ENCODE results near the gene LIPC. TPM values are rescaled to one million over a fixed set of nuclear protein-coding genes. Genes with fewer than 3 reads are reported as not detected.

The LIPC gene
- total and polyA plus RNA-seq, 2 donors: 2.0 to 2.4 TPM

GRCh38 chr15:58410353-58410752, 21.4 kb upstream of the LIPC start:
- Histone ChIP-seq H3K4me3 (ENCODE audit: low read length in 2 of 2) (peak overlapping the region; percentile 44 to 54), H3K9me3 (ENCODE audit: control insufficient read depth in 2 of 2, insufficient read depth in 1 of 2, low read length in 1 of 2) (no peaks in the 10 kb centered on the region), H3K27me3 (ENCODE audit: control insufficient read depth in 2 of 2, insufficient read depth in 1 of 2, low read length in 1 of 2) (no peaks in the 10 kb centered on the region), H3K27ac (ENCODE audit: low read depth in 1 of 2, low read length in 1 of 2) (peak overlapping the region; percentile 70 to 80), H3K36me3 (ENCODE audit: control insufficient read depth in 2 of 2, insufficient read depth in 2 of 2, low read length in 1 of 2) (no peaks in the 10 kb centered on the region), H3K4me1 (ENCODE audit: control insufficient read depth in 2 of 2, insufficient read depth in 2 of 2, low read length in 2 of 2) (peaks cover 0 to 19% of the 10 kb centered on the region in 2 donors)
- 58% methylated on average over 4 of the region's 4 CpGs for WGBS
- peak; percentile 33 to 85 (median 54) for DNase-seq (ENCODE audit: low read depth in 6 of 9, low spot score in 9 of 9)

- H3K9me3 ChIP-seq (ENCODE audit: control insufficient read depth in 2 of 2, insufficient read depth in 1 of 2, low read length in 1 of 2): no peaks in the 10 kb centered on the region
- 98% methylated on average over 3 of the region's 3 CpGs for WGBS
- no peak for DNase-seq (ENCODE audit: low read depth in 6 of 9, low spot score in 9 of 9)
Observed at GRCh38 chr15:58413253-58413652, 18.5 kb upstream of the LIPC start.

GRCh38 chr15:58415636-58416035, 16.2 kb upstream of the LIPC start:
- DNase-seq (ENCODE audit: low read depth in 6 of 9, low spot score in 9 of 9): no peak
- no peaks in the 10 kb centered on the region for H3K9me3 ChIP-seq (ENCODE audit: control insufficient read depth in 2 of 2, insufficient read depth in 1 of 2, low read length in 1 of 2)
- WGBS: over 99% methylated on average over 3 of the region's 3 CpGs
- no peaks in the 10 kb centered on the region for H3K27me3 ChIP-seq (ENCODE audit: control insufficient read depth in 2 of 2, insufficient read depth in 1 of 2, low read length in 1 of 2)
- H3K4me3 ChIP-seq (ENCODE audit: low read length in 2 of 2): no peak overlapping the region
- no peak overlapping the region for H3K27ac ChIP-seq (ENCODE audit: low read depth in 1 of 2, low read length in 1 of 2)
- peaks cover 0 to 3% of the 10 kb centered on the region in 2 donors for H3K36me3 ChIP-seq (ENCODE audit: control insufficient read depth in 2 of 2, insufficient read depth in 2 of 2, low read length in 1 of 2)
- peaks cover 0 to 2% of the 10 kb centered on the region in 2 donors for H3K4me1 ChIP-seq (ENCODE audit: control insufficient read depth in 2 of 2, insufficient read depth in 2 of 2, low read length in 2 of 2)

More at GRCh38 chr15:58413253-58413652, 18.5 kb upstream of the LIPC start:
- H3K27me3 ChIP-seq (ENCODE audit: control insufficient read depth in 2 of 2, insufficient read depth in 1 of 2, low read length in 1 of 2): no peaks in the 10 kb centered on the region
- peaks cover 0 to 9% of the 10 kb centered on the region in 2 donors for H3K4me1 ChIP-seq (ENCODE audit: control insufficient read depth in 2 of 2, insufficient read depth in 2 of 2, low read length in 2 of 2)
- no peaks in the 10 kb centered on the region for H3K36me3 ChIP-seq (ENCODE audit: control insufficient read depth in 2 of 2, insufficient read depth in 2 of 2, low read length in 1 of 2)
- no peak overlapping the region for H3K4me3 ChIP-seq (ENCODE audit: low read length in 2 of 2)
- no peak overlapping the region for H3K27ac ChIP-seq (ENCODE audit: low read depth in 1 of 2, low read length in 1 of 2)

GRCh38 chr15:58416963-58417362, 14.8 kb upstream of the LIPC start:
- WGBS: 99% methylated on average over 5 of the region's 5 CpGs
- no peak for DNase-seq (ENCODE audit: low read depth in 6 of 9, low spot score in 9 of 9)
- Histone ChIP-seq H3K4me1 (ENCODE audit: control insufficient read depth in 2 of 2, insufficient read depth in 2 of 2, low read length in 2 of 2) (peaks cover 0 to 3% of the 10 kb centered on the region in 2 donors), H3K27ac (ENCODE audit: low read depth in 1 of 2, low read length in 1 of 2) (no peak overlapping the region), H3K9me3 (ENCODE audit: control insufficient read depth in 2 of 2, insufficient read depth in 1 of 2, low read length in 1 of 2) (no peaks in the 10 kb centered on the region), H3K36me3 (ENCODE audit: control insufficient read depth in 2 of 2, insufficient read depth in 2 of 2, low read length in 1 of 2) (peaks cover 0 to 3% of the 10 kb centered on the region in 2 donors), H3K27me3 (ENCODE audit: control insufficient read depth in 2 of 2, insufficient read depth in 1 of 2, low read length in 1 of 2) (no peaks in the 10 kb centered on the region), H3K4me3 (ENCODE audit: low read length in 2 of 2) (no peak overlapping the region)

- no peak for DNase-seq (ENCODE audit: low read depth in 6 of 9, low spot score in 9 of 9)
- peaks cover 0 to 3% of the 10 kb centered on the region in 2 donors for H3K4me1 ChIP-seq (ENCODE audit: control insufficient read depth in 2 of 2, insufficient read depth in 2 of 2, low read length in 2 of 2)
- 100% methylated on average over 1 of the region's 1 CpG for WGBS
- peaks cover 0 to 3% of the 10 kb centered on the region in 2 donors for H3K36me3 ChIP-seq (ENCODE audit: control insufficient read depth in 2 of 2, insufficient read depth in 2 of 2, low read length in 1 of 2)
- no peaks in the 10 kb centered on the region for H3K27me3 ChIP-seq (ENCODE audit: control insufficient read depth in 2 of 2, insufficient read depth in 1 of 2, low read length in 1 of 2)
- no peak overlapping the region for H3K27ac ChIP-seq (ENCODE audit: low read depth in 1 of 2, low read length in 1 of 2)
- no peak overlapping the region for H3K4me3 ChIP-seq (ENCODE audit: low read length in 2 of 2)
- no peaks in the 10 kb centered on the region for H3K9me3 ChIP-seq (ENCODE audit: control insufficient read depth in 2 of 2, insufficient read depth in 1 of 2, low read length in 1 of 2)
Observed at GRCh38 chr15:58418135-58418534, 13.7 kb upstream of the LIPC start.

GRCh38 chr15:58419803-58420524, 11.8 kb upstream of the LIPC start:
- WGBS: 96% methylated on average over 11 of the region's 11 CpGs
- H3K4me3 ChIP-seq (ENCODE audit: low read length in 2 of 2): no peak overlapping the region
- H3K4me1 ChIP-seq (ENCODE audit: control insufficient read depth in 2 of 2, insufficient read depth in 2 of 2, low read length in 2 of 2): peaks cover 0 to 3% of the 10 kb centered on the region in 2 donors
- H3K27me3 ChIP-seq (ENCODE audit: control insufficient read depth in 2 of 2, insufficient read depth in 1 of 2, low read length in 1 of 2): no peaks in the 10 kb centered on the region
- DNase-seq (ENCODE audit: low read depth in 6 of 9, low spot score in 9 of 9): no peak
- peaks cover 0 to 3% of the 10 kb centered on the region in 2 donors for H3K36me3 ChIP-seq (ENCODE audit: control insufficient read depth in 2 of 2, insufficient read depth in 2 of 2, low read length in 1 of 2)
- no peak overlapping the region for H3K27ac ChIP-seq (ENCODE audit: low read depth in 1 of 2, low read length in 1 of 2)
- no peaks in the 10 kb centered on the region for H3K9me3 ChIP-seq (ENCODE audit: control insufficient read depth in 2 of 2, insufficient read depth in 1 of 2, low read length in 1 of 2)

- Histone ChIP-seq H3K36me3 (ENCODE audit: control insufficient read depth in 2 of 2, insufficient read depth in 2 of 2, low read length in 1 of 2) (peaks cover 0 to 3% of the 10 kb centered on the region in 2 donors), H3K4me3 (ENCODE audit: low read length in 2 of 2) (no peak overlapping the region), H3K27ac (ENCODE audit: low read depth in 1 of 2, low read length in 1 of 2) (no peak overlapping the region), H3K4me1 (ENCODE audit: control insufficient read depth in 2 of 2, insufficient read depth in 2 of 2, low read length in 2 of 2) (peaks cover 0 to 3% of the 10 kb centered on the region in 2 donors), H3K27me3 (ENCODE audit: control insufficient read depth in 2 of 2, insufficient read depth in 1 of 2, low read length in 1 of 2) (no peaks in the 10 kb centered on the region), H3K9me3 (ENCODE audit: control insufficient read depth in 2 of 2, insufficient read depth in 1 of 2, low read length in 1 of 2) (no peaks in the 10 kb centered on the region)
- WGBS: 73% methylated on average over 5 of the region's 5 CpGs
- DNase-seq (ENCODE audit: low read depth in 6 of 9, low spot score in 9 of 9): no peak
Observed at GRCh38 chr15:58420579-58421043, 11.2 kb upstream of the LIPC start.

GRCh38 chr15:58423205-58423604, 8.6 kb upstream of the LIPC start:
- peaks cover 0 to 3% of the 10 kb centered on the region in 2 donors for H3K36me3 ChIP-seq (ENCODE audit: control insufficient read depth in 2 of 2, insufficient read depth in 2 of 2, low read length in 1 of 2)
- H3K9me3 ChIP-seq (ENCODE audit: control insufficient read depth in 2 of 2, insufficient read depth in 1 of 2, low read length in 1 of 2): no peaks in the 10 kb centered on the region
- DNase-seq (ENCODE audit: low read depth in 6 of 9, low spot score in 9 of 9): no peak
- 97% methylated on average over 6 of the region's 6 CpGs for WGBS
- H3K4me1 ChIP-seq (ENCODE audit: control insufficient read depth in 2 of 2, insufficient read depth in 2 of 2, low read length in 2 of 2): peaks cover 0 to 3% of the 10 kb centered on the region in 2 donors
- no peak overlapping the region for H3K4me3 ChIP-seq (ENCODE audit: low read length in 2 of 2)
- no peak overlapping the region for H3K27ac ChIP-seq (ENCODE audit: low read depth in 1 of 2, low read length in 1 of 2)
- no peaks in the 10 kb centered on the region for H3K27me3 ChIP-seq (ENCODE audit: control insufficient read depth in 2 of 2, insufficient read depth in 1 of 2, low read length in 1 of 2)

- Histone ChIP-seq H3K27me3 (ENCODE audit: control insufficient read depth in 2 of 2, insufficient read depth in 1 of 2, low read length in 1 of 2) (no peaks in the 10 kb centered on the region), H3K27ac (ENCODE audit: low read depth in 1 of 2, low read length in 1 of 2) (no peak overlapping the region), H3K36me3 (ENCODE audit: control insufficient read depth in 2 of 2, insufficient read depth in 2 of 2, low read length in 1 of 2) (peaks cover 0 to 1% of the 10 kb centered on the region in 2 donors), H3K9me3 (ENCODE audit: control insufficient read depth in 2 of 2, insufficient read depth in 1 of 2, low read length in 1 of 2) (no peaks in the 10 kb centered on the region), H3K4me1 (ENCODE audit: control insufficient read depth in 2 of 2, insufficient read depth in 2 of 2, low read length in 2 of 2) (peaks cover 0 to 3% of the 10 kb centered on the region in 2 donors), H3K4me3 (ENCODE audit: low read length in 2 of 2) (no peak overlapping the region)
- WGBS: 95% methylated on average over 9 of the region's 9 CpGs
- no peak for DNase-seq (ENCODE audit: low read depth in 6 of 9, low spot score in 9 of 9)
Observed at GRCh38 chr15:58423831-58424608, 7.8 kb upstream of the LIPC start.
